HEK293T (cell line): ENCODE results near the gene KLHL29.

Experiments
- CTCF ChIA-PET: fragments of 350-600 bp; formaldehyde crosslinking; extraction: SDS; loops from one replicate; lab custom pipeline; 2021; ENCODE audit warnings: antibody characterized with exemption, inconsistent platforms; lab: Yijun Ruan, JAX
- POLR2A ChIA-PET: fragments of 350-600 bp; formaldehyde crosslinking; extraction: SDS; loops from one replicate; lab custom pipeline; 2020; ENCODE audit warnings: antibody characterized with exemption, inconsistent platforms; lab: Yijun Ruan, JAX
- DNase-seq: peaks from one replicate; pipeline ENCODE4 v3.0.0; 2012; ENCODE audit warnings: mixed read lengths; ENCODE audit errors: extremely low spot score
- ARNT ChIP-seq: fragments of 450-650 bp; IDR thresholded peaks from 2 replicates; pipeline ENCODE4 v1.6.1; 2017; ENCODE audit warnings: mild to moderate bottlenecking
- BHLHE40 ChIP-seq: fragments of 450-650 bp; IDR thresholded peaks from 2 replicates; pipeline ENCODE4 v1.6.1; 2016; ENCODE audit warnings: mild to moderate bottlenecking, moderate library complexity, borderline replicate concordance
- CTBP1 ChIP-seq: fragments of 450-650 bp; IDR thresholded peaks from 2 replicates; pipeline ENCODE4 v1.6.1; 2016; ENCODE audit warnings: borderline replicate concordance
- ELF4 ChIP-seq: fragments of 450-650 bp; IDR thresholded peaks from 2 replicates; pipeline ENCODE4 v1.6.1; 2017; ENCODE audit warnings: antibody characterized with exemption
- FOXA1 ChIP-seq: fragments of 450-650 bp; IDR thresholded peaks from 2 replicates; pipeline ENCODE4 v1.6.1; 2016; ENCODE audit warnings: mild to moderate bottlenecking
- FOXK2 ChIP-seq: fragments of 450-650 bp; IDR thresholded peaks from 2 replicates; pipeline ENCODE4 v1.6.1; 2016; ENCODE audit warnings: mild to moderate bottlenecking
- FOXM1 ChIP-seq: fragments of 450-650 bp; IDR thresholded peaks from 2 replicates; pipeline ENCODE4 v1.6.1; 2017; ENCODE audit warnings: mild to moderate bottlenecking, borderline replicate concordance
- HDGF ChIP-seq: fragments of 450-650 bp; IDR thresholded peaks from 2 replicates; pipeline ENCODE4 v1.6.1; 2017; ENCODE audit warnings: antibody characterized with exemption, borderline replicate concordance
- L3MBTL2 ChIP-seq: fragments of 450-650 bp; conservative IDR thresholded peaks from 2 replicates; pipeline ENCODE4 v1.6.1; 2016; ENCODE audit warnings: mild to moderate bottlenecking
- LEF1 ChIP-seq: fragments of 450-650 bp; IDR thresholded peaks from 2 replicates; pipeline ENCODE4 v1.6.1; 2017; ENCODE audit warnings: mild to moderate bottlenecking, borderline replicate concordance
- NFRKB ChIP-seq: fragments of 450-650 bp; IDR thresholded peaks from 2 replicates; pipeline ENCODE4 v1.6.1; 2016; ENCODE audit warnings: mild to moderate bottlenecking, moderate library complexity
- PKNOX1 ChIP-seq: fragments of 450-650 bp; IDR thresholded peaks from 2 replicates; pipeline ENCODE4 v1.6.1; 2016
- SP1 ChIP-seq: fragments of 450-650 bp; IDR thresholded peaks from 2 replicates; pipeline ENCODE4 v1.6.1; 2017
- SUZ12 ChIP-seq: fragments of 450-650 bp; IDR thresholded peaks from 2 replicates; pipeline ENCODE4 v1.6.1; 2016; ENCODE audit warnings: mild to moderate bottlenecking
- TARDBP ChIP-seq: fragments of 450-650 bp; IDR thresholded peaks from 2 replicates; pipeline ENCODE4 v1.6.1; 2016
- ZNF384 ChIP-seq: fragments of 450-650 bp; IDR thresholded peaks from 2 replicates; pipeline ENCODE4 v1.6.1; 2016

Gene KLHL29

GRCh38 chr2:23635442-23636340 is 250.7 kb downstream of the KLHL29 start:
- POLR2A ChIA-PET, result no interaction called here
- CTCF ChIA-PET, result interaction anchor here (1.1 kb wide), 1 partner anchor 11 kb away, joined by 3 read pairs; no protein-coding TSS in a partner anchor
- no peak for DNase-seq
- TF ChIP-seq FOXK2, result no peak
- no peak for TF ChIP-seq LEF1
- no peak for TF ChIP-seq HDGF
- no peak for TF ChIP-seq ZNF384

GRCh38 chr2:23636426-23636825 is 251.4 kb downstream of the KLHL29 start:
- CTCF ChIA-PET, result interaction anchor here (0.7 kb wide), 1 partner anchor 232 kb away, joined by 3 read pairs; no protein-coding TSS in a partner anchor
- no peak for TF ChIP-seq LEF1
- no peak for TF ChIP-seq NFRKB
- DNase-seq, result no peak
- POLR2A ChIA-PET, result no interaction called here

- ChIA-PET CTCF (interaction anchor here (0.7 kb wide), 1 partner anchor 233 kb away, joined by 3 read pairs; no protein-coding TSS in a partner anchor), POLR2A (no interaction called here)
- TF ChIP-seq FOXK2 (no peak), CTBP1 (no peak)
- no peak for DNase-seq
Observed at GRCh38 chr2:23637011-23637778, 252.2 kb downstream of the KLHL29 start.

- CTCF ChIA-PET, result interaction anchor here (1.2 kb wide), 1 partner anchor 15 kb away, joined by 3 read pairs; no protein-coding TSS in a partner anchor
- no peak for DNase-seq
- POLR2A ChIA-PET, result no interaction called here
- TF ChIP-seq HDGF, result no peak
- TF ChIP-seq NFRKB, result no peak
- TF ChIP-seq L3MBTL2, result no peak
- TF ChIP-seq PKNOX1, result no peak
- TF ChIP-seq FOXM1, result no peak
- TF ChIP-seq SP1, result no peak
- no peak for TF ChIP-seq ELF4
- no peak for TF ChIP-seq ARNT
- no peak for TF ChIP-seq SUZ12
- TF ChIP-seq ZNF384, result no peak
- no peak for TF ChIP-seq LEF1
- no peak for TF ChIP-seq TARDBP
- no peak for TF ChIP-seq CTBP1
- TF ChIP-seq BHLHE40, result no peak
- TF ChIP-seq FOXA1, result no peak
- no peak for TF ChIP-seq FOXK2
Observed at GRCh38 chr2:23639406-23639982, 254.5 kb downstream of the KLHL29 start.

- DNase-seq, result no peak
- no peak for TF ChIP-seq BHLHE40
- ChIA-PET CTCF (no interaction called here), POLR2A (no interaction called here)
Observed at GRCh38 chr2:23640711-23641110, 255.7 kb downstream of the KLHL29 start.

- CTCF ChIA-PET, result no interaction called here
- TF ChIP-seq HDGF (no peak), FOXM1 (no peak), PKNOX1 (no peak), SUZ12 (no peak), ELF4 (no peak), ARNT (no peak)
- POLR2A ChIA-PET, result no interaction called here
- DNase-seq, result no peak
Observed at GRCh38 chr2:23642516-23642915, 257.5 kb downstream of the KLHL29 start.

- no peak for DNase-seq
- CTCF ChIA-PET, result interaction anchor here (0.7 kb wide), 1 partner anchor 27 kb away, joined by 3 read pairs; no protein-coding TSS in a partner anchor
- TF ChIP-seq LEF1, result no peak
- no peak for TF ChIP-seq CTBP1
- no peak for TF ChIP-seq FOXM1
- TF ChIP-seq TARDBP, result no peak
- no peak for TF ChIP-seq FOXK2
- TF ChIP-seq NFRKB, result no peak
- no peak for TF ChIP-seq HDGF
- TF ChIP-seq ARNT, result no peak
- TF ChIP-seq PKNOX1, result no peak
- no peak for TF ChIP-seq L3MBTL2
- no peak for TF ChIP-seq SP1
- TF ChIP-seq BHLHE40, result no peak
- TF ChIP-seq FOXA1, result no peak
- no peak for TF ChIP-seq ZNF384
- TF ChIP-seq SUZ12, result no peak
- no peak for TF ChIP-seq ELF4
- POLR2A ChIA-PET, result no interaction called here
Observed at GRCh38 chr2:23645230-23645808, 260.3 kb downstream of the KLHL29 start.
